Limb (tissue), 2 donors: Measurements from ENCODE around the gene NUTF2.
"Not testable (repeated sequence)": the region's sequence is repeated elsewhere in the genome, so short reads cannot be mapped to it uniquely, and the experiment has no call there.

Experiments
- DNase-seq, 2 donors: peaks; one replicate each; pipeline ENCODE4 v3.0.0-alpha.2; 2016; ENCODE audit errors: extremely low spot score in 2 of 2

Gene NUTF2

DNA sequence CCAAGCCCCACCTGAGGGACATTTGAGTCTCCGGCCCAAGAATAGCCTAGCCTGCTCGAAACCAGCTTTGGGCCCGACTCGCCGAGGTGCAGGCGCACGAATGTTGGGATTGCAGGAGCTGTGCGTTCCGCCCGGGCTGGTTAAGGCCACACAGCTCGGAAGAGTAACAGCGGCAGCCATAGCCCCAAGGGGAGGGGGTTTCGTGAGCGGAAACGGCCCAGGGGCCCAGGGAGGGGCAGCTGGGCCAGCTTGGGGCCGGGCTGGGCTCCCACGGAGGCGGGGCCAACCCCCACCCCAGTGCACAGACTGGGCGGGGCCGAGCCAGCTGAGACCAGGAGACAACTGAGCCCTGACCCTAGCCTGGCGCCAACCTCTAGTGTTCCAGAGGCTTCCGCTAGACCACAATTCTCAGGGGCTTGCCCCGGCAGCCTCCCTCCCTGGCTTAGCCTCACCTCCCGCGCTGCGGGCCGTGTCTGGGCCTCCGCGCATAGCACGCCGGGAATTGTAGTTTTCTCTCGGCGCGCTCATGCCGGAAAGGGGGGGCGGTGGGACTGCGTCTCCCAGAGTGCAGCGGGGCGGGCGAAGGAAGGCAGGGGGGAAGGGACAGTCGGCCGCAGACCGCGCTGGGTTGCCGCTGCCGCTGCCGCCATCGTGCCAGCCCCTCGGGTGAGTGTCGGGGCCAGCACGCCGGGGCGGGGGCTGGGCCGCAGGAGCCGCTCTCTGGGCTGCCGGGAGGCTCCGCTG, at the start of gene NUTF2:
NUTF2 (plus strand) TSS at position 614 of the 744 bp plus-strand sequence. CDS start 18,198 bp downstream, outside the sequence.
- peak; percentile 95 to 99 for DNase-seq

DNA sequence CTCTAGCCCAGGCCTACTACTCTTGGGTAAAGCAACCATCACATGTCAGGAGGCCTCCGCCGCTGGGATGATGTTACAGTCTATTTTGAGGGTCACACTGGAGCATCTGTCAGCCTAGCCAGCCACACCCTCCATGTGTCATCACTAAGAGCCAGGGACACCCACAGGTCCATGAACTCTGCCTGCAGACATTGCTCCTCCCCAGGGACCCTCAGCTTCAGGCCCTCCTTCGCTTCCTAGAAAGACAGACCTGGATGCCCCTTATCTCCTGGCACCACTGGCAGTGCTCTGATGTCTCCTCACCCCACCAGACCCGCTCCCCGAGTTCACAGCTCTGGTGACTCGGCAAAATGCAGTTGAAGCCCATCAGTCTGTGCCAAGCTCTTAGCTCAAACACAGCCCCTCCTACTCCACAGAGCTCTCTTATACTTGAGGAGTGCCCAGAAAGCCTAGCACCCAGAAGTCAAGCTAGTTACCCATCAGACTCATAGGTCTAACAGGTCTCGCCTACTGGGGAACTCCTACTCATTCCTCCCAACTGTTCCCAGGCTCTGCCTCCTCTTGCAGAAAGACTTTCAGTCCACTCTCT, 46.3 kb upstream of the NUTF2 start:
- DNase-seq = no peak

DNA sequence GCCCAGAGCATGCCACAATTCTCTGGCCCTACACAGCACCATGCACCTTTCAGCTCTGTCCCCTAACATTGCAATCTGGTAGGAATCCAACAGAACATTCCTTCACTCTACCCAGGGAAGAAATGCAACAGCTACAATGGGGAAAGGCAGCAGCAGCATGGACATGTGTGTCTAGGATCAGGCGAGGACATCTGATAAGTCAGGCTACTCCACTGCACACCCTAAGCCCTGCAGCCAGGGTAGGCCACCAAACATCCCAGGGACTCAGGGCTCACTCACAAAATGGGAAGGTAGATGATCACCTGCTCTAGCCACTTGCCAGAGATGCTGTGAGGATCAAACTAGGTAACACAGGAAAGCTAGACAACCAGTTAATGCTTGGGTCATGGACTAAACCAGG, 45.5 kb upstream of the NUTF2 start:
- DNase-seq = no peak

DNA sequence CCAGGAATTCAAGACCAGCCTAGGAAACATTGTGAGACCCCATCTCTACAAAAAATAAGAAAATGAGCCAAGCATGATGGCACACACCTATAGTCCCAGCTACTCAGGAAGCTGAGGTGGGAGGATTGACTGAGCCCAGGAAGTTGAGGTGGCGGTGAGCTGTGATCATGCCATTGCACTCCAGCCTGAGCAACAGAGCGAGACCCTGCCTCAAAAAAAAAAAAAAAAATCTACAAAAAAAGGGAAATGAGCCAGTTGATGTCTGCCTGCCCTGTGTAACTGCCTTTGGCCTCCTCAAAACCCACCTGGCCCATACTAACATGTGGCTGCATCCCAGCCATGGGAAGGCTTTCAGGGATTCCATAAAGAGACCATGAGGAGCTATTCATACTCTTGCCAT, 44.9 kb upstream of the NUTF2 start:
- no peak for DNase-seq

DNA sequence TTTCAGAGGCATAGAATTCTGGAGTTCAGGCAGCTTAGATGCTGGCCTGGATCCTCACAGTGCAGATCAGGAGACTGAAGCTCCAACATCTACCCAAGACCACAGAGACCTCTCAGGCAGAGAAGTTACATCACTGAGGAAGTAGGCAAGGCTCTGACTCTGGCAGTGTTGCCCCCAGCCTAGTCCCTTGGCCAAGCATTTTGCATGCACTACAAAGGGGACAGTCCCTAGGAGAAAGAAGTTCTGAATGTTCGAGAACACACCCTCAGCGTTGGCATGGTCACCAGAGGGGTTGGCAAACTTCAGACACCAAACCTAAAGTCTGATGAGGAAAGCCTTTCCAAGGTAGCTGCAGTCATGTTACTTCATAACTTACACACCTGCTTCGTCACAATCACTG, 42.8 kb upstream of the NUTF2 start:
- DNase-seq = no peak

DNA sequence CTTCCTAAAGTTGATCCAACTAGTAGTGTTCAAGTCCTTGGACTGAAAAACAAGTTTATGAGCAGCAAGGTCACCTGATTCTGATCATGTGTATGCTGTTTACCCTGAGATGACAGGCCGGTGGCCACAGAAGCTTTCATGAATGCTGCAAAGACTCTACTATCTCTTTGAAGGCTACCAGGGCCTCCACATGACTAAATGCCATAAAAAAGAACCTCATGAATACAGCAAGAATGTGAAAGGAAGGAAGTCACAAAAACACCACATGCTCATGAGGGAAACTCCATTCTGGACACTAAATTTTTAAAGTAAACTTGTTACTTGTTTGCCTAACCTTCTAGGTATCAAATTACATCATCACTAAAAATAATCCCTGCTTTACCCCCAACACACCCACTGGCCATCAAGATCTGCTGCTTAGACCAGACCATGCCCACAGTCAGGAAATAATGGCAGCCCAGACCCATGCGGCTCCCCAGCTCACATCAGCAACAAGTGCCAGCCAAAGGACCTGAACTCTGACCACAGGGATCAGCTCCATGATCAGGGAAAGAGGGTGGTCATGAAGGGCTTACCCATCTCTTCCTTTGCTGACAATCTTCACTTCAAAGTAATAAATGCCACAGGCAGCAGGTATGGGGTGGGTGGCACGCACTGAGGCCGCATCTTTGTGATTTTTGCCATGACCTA, 41.7 kb upstream of the NUTF2 start:
- no peak for DNase-seq

DNA sequence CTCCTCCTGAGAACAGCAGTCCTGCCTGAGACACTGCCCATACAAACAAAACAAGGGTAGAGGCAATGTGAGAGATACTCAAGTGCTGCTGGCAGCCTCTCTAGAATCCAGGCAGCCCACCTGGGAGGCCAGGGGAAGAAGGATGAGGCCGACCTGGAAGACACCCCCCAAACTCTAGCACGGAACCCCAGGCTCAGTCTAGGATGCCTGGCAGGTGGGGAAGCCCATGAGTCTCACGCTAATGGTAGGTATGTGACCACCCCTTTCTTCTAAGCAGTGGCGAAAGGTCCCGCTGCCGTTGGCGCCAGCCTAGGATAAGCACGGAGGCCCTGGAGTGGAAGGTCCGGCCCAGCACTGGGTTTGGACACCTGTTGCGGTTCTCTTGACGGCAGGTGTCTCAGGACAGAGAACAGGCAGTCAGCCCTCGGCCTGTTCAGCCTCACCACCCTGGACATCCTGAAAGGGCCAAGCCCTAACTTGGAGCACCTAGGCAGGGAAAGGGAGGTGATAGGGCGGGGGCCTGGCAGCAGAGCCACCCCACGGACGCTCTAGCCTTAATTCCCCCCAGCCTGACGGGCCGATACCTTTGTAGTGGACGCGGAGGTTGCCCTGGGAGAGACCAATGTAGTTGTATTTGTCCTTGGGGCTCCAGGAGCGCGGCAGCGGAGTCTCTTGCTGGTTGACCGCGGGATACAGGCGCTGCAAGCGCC, 40.9 kb upstream of the NUTF2 start:
- peak; percentile 1 to 37 for DNase-seq

DNA sequence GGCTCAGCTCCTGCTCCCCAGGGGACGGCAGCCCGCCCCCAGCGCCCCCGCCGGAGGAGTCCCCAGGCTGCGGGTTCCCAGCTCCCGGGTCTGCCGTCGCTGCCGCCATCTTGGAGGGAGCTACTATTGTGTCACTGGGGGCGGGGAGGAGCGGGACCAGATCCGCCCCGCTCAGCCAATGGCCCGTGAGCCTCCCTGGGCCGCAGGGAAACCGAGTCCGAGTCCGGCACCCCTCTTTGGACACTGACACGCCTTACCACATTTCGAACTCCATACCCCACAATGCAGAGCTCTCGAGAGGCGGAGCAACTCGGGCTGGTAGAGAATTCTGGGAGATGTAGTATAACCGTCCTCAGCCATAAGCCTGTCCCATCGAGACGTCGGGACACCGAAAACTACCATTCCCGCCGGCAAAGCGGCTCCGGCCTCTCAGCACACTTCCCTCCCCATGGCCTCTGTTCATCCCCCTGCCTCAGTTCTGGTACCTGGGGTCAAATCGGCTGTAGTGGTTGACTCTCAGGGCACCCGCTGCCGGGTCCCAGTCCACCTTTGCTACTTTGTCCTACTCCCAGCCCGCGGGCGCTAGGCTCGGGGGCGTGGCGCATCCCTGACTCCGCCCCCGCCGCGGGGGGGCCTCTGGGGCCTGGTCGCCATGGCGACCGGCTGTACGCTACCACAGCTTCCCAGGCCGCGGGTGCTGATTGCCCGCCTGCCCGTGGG, 40.1 kb upstream of the NUTF2 start, which contains the start of the genes RANBP10 and TSNAXIP1:
RANBP10 (minus strand) TSS at position 133 of the 720 bp plus-strand sequence; CDS start at position 109, 24 bp downstream.
TSNAXIP1 (plus strand) TSS at position 462 of the 720 bp plus-strand sequence. CDS start 261 bp downstream, outside the sequence.
- DNase-seq = peak; percentile 97 to 99

DNA sequence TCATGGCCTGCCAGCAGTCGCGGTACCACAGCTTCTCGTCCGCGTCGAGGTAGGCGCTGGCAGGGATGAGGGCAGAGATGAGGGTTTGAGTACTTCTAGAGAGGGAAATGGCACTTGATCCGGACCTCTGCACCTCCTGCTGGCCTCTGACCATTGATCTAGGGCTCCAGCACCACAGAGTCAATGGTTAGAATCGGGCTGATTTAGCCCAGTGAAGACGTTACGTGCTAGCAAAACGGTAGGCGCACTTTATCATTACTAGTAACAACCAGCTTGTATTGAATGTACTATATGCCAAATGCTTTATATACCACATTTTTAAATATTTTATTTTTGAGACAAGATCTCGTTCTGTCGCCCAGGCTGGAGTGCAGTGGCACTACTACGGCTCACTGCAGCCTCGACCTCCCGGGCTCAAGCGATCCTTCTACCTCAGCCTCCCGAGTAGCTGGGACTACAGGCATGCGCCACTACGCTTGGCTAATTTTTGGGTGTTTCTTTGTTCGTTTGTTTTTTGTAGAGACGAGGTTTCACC, 39.5 kb upstream of the NUTF2 start:
- no peak for DNase-seq

DNA sequence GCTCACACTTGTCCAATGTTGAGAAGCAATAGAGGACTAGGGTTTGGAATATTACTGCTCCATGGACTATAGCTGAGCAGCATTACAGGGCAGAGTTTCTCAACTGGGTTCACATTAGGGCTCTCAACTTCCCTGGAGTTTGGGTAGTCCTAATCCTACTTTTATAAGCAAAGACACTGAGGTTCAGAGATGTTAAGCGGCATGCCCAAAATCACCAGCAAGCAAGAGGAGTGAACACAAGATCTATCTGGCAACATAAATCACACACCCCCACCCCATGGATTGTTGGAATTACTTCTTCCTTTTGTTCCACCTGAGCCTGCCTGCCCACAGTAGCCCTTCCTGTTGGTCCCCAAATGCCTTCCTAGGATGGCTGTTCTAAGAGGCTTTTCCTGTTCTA, 34.8 kb upstream of the NUTF2 start:
- DNase-seq = no peak

DNA sequence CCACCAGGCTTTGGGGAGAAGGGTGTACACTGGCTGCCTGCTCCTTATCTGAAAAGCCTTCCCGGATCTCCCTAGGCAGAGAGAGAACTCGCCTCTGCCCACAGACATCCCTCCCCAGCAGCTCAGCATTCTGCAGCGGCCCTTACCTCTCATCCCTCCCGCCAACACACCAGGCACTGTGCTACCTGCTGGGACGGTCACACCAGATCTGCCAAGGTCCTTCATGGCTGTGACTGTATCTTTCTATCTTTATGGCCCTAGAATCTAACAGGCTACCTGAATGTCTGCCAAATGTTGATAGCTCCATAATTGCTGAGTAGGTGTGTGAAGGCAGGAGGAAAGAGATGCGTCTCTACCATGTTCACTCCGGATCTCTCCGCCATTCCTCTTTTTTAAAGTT, 32.2 kb upstream of the NUTF2 start:
- no peak for DNase-seq

DNA sequence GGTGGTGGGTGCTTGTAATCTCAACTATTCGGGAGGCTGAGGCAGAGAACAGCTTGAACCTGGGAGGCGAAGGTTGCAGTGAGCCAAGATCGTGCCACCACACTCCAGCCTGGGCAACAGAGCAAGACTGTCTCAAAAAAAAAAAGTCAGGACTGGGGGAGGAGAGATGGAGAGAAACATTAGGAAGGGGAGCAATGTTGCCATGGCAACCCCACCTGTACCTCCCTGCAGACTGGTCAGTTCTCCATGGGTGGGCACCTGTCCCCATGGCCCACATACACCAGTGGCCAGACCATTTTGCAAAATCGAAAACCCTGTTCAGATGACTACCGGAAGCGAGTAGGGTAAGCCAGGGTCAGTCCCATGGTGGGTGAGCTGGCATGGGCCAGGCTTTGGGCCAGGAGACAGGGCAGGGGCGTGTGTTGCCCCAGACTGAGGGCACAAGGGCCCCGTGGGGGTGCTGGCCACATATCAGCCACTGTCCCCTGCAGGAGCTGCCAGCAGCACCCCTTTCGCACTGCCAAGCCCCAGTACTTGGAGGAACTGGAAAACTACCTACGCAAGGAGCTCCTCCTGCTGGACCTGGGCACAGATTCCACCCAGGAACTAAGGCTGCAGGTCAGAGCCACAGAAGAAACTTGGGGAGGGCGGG, 26.0 kb upstream of the NUTF2 start:
- DNase-seq = no peak

DNA sequence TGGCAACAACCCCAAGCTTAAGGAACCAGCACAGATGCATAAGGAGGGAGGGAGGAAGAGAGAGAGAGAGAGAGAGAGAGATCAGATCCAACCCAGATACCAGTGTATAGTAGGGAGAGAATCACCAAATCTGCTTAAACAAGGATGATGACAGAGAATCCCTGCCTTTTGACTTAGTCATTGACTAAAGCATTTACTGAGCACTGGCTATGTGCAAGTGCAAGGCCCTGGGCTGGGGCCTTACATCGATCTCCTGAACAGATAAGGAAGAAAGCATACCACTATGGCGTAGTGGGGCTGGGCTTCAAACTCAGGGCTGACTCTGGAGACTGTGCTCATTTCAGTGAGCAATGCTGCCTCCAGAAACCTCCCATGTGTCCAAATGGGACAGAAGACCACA, 24.2 kb upstream of the NUTF2 start:
- DNase-seq = no peak

DNA sequence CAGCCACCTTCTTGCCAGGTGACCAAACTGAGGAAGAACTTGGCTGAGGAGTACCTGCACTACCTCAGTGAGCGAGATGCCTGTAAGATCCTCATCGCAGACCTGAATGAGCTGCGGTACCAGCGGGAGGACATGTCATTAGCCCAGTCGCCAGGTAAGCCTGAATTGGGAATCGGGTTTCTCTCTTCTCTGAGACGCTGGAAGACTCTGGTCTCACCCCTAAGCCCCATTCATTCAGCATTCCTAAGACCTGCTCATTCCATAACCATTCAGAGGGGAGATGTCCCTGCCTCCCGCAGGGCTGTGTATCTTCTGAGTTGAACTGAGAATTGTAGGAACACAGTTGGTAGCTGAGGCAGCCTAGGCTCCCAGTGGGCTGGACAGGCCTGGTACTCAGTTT, 21.6 kb upstream of the NUTF2 start:
- DNase-seq = no peak

DNA sequence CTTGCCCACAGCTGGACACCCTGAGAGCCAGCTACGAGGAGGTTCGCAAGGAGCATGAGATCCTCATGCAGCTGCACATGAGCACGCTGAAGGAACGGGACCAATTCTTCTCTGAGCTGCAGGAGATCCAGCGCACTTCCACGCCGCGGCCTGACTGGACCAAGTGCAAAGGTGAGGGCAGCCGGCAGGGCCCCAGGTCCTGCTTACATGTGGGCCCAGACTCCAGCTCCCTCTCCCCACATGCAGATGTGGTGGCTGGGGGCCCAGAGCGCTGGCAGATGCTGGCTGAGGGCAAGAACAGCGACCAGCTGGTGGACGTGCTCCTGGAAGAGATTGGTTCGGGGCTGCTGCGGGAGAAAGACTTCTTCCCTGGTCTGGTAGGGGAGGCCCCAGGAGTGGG, 20.8 kb upstream of the NUTF2 start:
- DNase-seq = no peak

DNA sequence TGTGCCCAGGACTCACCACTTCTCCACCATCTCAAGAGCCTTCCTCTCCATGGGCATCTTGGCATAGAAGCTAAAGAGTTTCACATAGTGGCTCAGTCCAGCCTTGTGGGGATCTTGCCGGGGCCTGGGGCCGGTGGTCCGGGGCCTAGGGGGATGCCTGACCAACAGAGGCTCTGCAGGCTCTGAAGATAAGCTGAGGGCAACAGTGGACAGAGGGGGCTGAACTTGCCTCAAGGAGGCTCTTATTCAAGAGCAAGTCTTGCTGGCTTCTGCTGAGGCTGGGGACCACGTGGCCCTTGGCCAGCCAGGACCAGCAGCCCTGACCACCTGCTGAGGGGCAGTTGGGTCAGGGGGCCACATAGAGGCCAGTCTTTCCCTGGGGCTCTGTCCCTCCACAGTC, 18.1 kb upstream of the NUTF2 start:
- DNase-seq = no peak

DNA sequence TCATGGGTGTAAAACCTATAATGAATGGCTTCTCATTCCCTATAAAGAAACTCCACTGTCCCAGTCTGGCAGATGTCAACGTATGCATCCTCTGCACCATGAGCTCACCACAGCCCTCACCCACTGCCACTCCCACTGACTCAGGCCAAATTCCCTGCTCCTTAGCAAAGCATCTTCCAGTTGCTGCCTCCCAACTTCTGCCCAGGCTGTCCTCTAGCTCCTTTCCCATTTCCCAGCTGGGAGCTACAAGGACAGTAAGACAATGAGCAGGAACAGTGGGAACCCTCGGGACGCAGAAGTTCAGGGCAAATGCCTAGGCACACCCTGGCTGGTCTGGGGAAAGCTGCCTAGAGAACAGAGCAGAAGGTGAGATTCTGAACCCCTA, 13.7 kb upstream of the NUTF2 start:
- no peak for DNase-seq

DNA sequence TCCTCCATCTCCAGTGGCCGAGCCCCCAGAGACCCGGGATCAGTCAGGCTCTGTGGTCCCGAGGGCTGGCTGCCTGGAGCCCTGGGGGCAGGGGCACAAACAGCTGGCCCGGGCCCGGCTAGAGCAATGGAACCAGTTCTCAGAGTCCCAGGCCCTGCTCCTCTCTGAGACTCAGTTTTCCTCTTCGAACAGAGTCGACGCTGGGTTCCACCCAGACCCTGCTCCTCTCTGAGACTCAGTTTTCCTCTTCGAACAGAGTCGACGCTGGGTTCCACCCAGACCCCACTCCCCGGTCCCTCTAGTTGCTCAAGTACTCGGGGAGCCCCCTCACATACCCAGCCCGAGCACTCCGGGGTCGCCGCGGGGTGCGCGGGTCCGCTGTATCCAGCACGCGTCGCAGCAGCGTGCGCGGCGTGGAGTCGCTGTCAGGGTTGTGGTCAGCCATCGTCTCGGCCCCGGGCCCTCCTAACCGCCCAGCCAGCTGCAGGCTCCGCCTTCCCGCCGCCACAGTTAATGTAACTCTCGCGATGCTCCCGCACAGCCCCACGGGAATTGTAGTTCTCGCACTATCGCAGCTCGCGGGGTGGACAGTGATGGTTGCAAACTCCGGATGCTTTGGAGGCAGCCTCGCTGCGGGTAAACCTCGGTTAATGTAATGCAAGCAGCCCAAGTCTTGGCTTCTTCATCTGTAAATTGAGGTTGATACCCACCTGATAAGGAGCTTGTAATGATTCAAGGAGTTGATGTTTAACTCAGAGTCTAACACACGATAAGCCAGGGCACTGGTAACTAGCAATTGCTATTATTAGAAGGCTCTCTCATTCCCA, 13.1 kb upstream of the NUTF2 start:
- DNase-seq = peak; percentile 94 to 97

DNA sequence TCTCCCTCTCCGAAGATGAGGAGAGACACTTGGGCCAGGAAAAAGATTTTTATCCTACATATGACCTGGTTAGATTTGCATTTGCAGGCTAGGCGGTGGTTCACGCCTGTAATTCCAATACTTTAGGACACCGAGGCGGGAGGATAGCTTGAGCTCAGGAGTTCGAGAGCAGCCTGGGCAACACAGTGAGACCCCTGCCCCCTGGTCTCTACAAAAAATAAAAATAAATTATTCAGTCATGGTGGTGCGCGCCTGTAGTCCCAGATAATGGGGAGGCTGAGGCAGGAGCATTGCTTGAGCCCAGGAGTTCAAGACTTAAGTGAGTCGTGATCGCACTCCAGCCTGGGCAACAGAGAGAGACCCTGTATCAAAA, 12.5 kb upstream of the NUTF2 start:
- DNase-seq = no peak

DNA sequence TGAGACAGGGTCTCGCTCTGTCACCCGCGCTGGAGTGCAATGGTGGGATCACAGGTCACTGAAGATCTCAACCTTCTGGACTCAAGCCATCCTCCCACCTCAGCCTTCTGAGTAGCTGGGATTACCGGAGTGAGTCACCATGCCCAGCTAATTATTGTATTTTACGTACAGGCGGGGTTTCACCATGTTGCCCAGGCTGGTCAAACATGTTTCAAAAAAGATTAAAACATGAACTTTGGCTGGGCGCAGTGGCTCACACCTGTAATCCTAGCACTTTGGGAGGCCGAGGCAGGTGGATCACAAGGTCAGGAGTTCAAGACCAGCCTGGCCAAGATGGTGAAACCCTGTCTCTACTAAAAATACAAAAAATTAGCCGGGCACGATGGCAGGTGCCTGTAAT, 9.5 kb upstream of the NUTF2 start:
- DNase-seq = not testable (repeated sequence)
